Measurements from ENCODE around the gene LRRC36.

Gene LRRC36

GRCh38 chr16:67429799-67430503 lies 103.3 kb downstream of the LRRC36 start:
- TF ChIP-seq GATA1 (IDR thresholded peaks at IDR 0.05; ENCODE audit: low read depth, low read length) (no peak), POLR2A (IDR thresholded peaks at IDR 0.05; ENCODE audit: low read length) (no peak)
- DNase-seq, result no peak

- peak in 1 of 2 experiments; percentile 35 for DNase-seq
These were observed 103.9 kb downstream of the LRRC36 start for GRCh38 chr16:67430504-67430976.

GRCh38 chr16:67430977-67431774 lies 104.6 kb downstream of the LRRC36 start, which contains the start of gene HSD11B2:
Gene HSD11B2, plus strand, starts transcription at chr16:67431121. Its CDS starts 128 bp downstream, at chr16:67431249.
- TF ChIP-seq GATA1 (IDR thresholded peaks at IDR 0.05; ENCODE audit: low read depth, low read length), result no peak
- TF ChIP-seq POLR2A (IDR thresholded peaks at IDR 0.05; ENCODE audit: low read length), result no peak
- peak; percentile 53 for DNase-seq

More at GRCh38 chr16:67430504-67430976, 103.9 kb downstream of the LRRC36 start:
- TF ChIP-seq GATA1 (IDR thresholded peaks at IDR 0.05; ENCODE audit: low read depth, low read length) (no peak), POLR2A (IDR thresholded peaks at IDR 0.05; ENCODE audit: low read length) (no peak)

- TF ChIP-seq GATA1 (IDR thresholded peaks at IDR 0.05; ENCODE audit: low read depth, low read length) (no peak), POLR2A (IDR thresholded peaks at IDR 0.05; ENCODE audit: low read length) (no peak)
- DNase-seq, result no peak
These were observed 105.3 kb downstream of the LRRC36 start for GRCh38 chr16:67431775-67432505.

- DNase-seq, result no peak
- TF ChIP-seq POLR2A (IDR thresholded peaks at IDR 0.05; ENCODE audit: low read length) (no peak), GATA1 (IDR thresholded peaks at IDR 0.05; ENCODE audit: low read depth, low read length) (no peak)
These were observed 105.9 kb downstream of the LRRC36 start for GRCh38 chr16:67432506-67432890.

GRCh38 chr16:67433131-67433719 lies 106.6 kb downstream of the LRRC36 start:
- TF ChIP-seq POLR2A (IDR thresholded peaks at IDR 0.05; ENCODE audit: low read length) (no peak), GATA1 (IDR thresholded peaks at IDR 0.05; ENCODE audit: low read depth, low read length) (no peak)
- no peak for DNase-seq
